MV-4-11 (cell line): Measurements from ENCODE around the gene ARF3.

Experiments
- DNase-seq: peaks from one replicate; lab custom pipeline; 2025; lab: John Stamatoyannopoulos, UW

ARF3 gene

DNA sequence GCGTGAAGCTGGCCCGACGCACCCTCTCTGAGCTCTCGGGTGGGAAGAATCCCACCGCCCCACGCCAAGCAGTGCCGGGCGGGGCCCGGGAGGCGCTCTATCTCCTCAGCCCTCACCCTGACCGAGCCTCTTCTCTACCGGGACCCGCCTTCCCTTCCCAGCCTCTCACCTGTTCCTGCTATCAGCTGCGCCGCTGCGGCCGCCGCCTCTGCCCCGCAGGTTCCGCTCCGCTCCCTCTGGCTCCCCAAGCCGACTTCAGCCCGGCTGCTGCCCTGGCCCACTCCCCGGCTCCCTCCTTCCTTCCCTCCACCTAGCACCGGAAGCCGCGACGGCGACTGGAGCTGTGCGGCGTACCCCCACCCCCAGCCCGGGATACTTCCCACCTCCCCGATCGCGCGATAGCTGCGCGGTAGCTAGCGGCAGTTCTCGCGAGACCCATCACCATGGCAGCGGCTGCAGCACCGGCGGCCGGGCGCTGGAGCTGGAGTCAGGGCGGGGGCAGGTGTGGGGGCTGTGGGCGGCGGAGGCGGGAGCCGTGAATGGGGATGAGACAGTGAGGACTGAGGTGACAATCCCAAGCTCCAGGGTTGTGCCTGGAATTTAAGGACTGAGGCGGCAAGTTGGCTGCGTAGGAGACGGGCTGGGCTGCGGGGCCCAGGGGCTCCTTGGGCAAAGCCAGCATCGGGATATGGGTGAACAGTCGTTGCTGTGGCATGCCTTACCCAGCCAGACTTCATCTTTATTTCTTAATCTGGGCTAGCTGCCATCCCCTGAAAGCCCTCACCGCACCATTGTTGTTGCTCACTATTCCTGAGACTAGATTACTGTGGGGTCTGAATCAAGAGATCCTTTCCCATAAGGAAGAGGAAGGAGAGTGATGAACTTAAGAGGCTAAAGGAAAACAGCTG, at the start of gene ARF3:
Gene ARF3 (minus strand): TSS at position 347 of the 908 bp plus-strand sequence. CDS start 16,392 bp downstream, outside the sequence.
- peak; percentile 80 for DNase-seq

GRCh38 chr12:49000346-49000745, 43.1 kb upstream of the ARF3 start:
- no peak for DNase-seq

DNA sequence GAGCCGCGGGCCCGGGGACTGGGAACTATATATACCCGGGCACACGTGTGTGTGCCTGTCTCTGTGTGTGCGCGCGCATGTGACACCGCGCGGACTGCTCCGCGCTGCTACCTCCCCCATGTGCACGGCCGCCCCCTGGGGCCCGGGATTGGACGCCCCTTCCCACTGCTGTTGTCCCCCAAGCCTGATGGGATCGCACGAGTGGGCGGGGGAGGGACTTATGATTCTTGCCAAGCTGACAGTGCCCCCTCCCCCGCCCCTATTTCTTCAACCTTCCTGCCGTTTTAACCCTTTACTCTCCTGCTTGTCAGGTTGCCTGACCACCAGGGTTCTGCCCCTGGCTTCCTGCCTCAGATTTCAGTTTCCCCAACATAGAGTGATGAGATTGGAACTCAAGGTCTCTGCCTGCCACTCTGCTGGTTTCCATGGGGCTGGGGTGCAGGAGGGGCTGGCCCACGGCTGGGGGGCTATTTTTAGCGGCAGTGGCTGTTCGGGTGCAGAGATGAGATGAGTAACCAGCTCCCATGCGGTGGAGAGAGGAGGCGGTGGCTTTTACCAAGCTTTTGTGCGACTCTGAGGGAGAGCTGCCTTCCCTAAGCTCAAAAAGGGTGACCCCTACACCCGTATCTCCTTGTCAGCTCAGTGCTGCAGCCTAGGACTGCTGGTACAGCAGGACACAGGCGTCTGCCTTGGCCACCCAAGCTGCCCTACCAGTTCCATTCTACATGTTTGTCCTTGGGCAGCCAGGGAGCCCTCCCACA, 42.3 kb upstream of the ARF3 start, which contains the start of gene DDN:
Gene DDN (minus strand): TSS at position 5 of the 761 bp plus-strand sequence. CDS start 88 bp downstream, outside the sequence.
- DNase-seq, result peak; percentile 67

DNA sequence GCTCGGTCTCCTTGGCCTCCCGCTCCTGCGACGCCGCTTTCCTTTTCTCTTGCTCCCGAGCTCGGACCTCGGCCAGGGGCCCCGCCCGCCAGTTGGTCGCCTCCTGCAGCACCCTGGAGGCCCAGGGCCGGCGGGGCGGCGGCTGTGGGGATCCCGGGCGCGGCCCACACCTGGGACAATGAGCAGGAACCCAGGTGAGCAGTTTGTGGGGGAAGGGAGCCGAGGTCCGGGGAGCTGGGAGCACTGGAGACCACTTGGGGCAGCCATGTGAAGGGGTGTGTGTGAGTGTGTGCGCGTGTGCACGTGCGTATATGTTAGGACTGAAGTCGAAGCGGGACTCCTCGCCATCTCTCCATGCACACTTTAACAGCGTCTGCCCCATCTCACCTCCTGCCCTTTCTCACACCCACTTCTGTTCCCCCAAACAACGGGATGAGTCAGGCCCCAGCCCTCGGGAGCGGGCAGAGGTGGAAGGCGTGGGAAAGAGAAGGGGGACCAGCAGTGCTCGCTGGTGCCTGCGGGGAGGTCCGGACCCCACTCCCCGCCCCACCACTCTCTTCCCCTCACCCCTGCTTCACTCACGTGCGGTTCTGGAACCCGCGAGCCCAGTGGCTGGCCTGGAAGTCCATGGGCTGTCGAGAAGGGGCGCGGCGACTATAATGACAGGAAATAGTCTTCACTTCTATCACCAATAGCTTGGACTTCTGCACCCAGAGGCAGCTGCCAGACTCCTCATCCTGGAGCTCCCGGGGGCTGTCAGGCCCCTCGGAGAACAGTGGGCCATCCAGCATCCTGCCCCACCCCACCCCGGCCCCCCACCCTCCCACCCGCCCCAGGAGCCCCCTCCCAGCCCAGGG, 41.4 kb upstream of the ARF3 start:
- no peak for DNase-seq

DNA sequence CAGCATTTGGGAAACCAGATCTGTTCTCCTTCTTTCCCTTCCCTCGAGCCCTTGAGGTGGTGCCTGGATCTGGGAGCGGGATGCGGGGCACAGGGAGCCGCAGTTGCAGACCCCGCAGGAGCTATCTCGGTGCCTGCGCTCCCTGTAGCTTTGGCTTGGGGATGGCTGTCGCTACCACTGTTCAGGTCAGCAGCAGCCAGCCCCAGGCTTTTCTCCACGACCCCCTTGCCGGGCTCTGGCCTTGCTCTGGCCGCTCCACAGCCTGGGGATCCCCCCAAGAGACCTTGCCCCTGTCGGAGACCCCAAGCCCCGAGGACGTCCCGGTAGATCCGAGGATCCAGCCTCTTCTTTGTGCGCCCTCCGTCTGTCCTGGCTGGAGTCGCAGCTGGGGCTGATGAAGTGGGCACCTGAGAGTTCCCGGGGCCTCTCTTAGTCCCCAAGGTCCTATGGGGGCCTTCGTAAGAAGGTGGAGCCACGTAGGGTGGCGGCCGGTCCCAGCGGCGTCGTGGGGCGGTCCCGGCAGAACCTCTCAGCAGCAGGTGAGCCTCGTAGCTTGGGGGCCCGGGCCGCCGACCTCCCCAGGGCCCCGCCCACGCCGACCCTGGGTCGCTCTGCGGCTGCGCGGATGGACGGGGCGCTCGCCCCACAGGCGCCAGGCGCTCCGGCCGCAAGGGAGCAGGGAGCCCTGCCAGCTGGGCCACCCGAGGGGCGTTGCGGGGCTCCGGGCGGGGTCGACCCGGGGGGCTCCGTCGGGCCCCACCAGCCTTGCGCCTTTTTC, 40.6 kb upstream of the ARF3 start:
- no peak for DNase-seq

DNA sequence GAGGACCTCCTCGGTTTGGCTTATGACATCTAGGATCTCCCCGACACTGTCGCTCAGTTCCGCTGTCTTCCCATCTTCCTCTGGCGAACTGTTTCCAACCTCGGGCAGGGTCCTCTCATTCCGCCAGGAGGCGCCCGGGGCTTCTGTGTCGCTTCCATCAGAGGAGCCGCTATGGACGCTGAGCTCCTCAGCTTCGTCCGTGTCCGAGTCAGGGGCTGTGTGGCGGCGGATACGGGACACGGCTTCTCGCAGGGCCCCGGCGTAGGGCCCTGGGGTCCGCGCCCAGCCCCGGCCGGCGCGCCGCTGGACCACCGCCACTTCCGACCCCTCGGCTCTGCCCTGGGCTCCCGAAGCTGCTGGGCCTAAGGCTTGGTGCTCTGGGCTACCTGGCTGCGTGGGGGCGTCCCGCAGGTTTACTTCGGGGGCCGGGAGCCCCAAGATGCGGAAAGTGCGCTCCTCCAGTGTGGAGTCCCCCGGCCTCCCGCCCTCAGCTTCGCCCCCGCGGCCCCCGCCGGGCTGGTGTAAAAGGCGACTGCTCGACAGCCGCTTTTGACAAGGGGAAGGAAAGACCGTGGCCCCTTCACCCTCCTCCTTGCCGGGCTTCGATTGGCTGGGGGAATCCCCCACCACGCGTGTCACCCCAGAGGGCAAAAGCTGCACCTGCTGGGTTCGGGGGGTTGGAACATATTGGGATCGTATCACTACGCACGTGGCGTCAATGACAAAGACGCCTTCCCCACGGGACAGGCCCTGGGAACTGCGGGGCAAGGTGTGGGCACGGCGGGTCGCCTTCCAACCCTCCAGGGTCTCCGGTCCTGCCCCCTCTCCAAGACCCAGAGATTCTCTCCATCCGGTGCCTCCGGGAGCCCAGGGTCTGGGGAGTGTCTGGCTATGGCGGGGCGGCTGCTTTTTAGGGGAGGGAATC, 39.8 kb upstream of the ARF3 start:
- DNase-seq, result peak; percentile 76

- DNase-seq, result peak; percentile 51
Measured at GRCh38 chr12:48995086-48995879, 38.0 kb upstream of the ARF3 start.

- no peak for DNase-seq
Measured at GRCh38 chr12:48994224-48995085, 37.2 kb upstream of the ARF3 start.

DNA sequence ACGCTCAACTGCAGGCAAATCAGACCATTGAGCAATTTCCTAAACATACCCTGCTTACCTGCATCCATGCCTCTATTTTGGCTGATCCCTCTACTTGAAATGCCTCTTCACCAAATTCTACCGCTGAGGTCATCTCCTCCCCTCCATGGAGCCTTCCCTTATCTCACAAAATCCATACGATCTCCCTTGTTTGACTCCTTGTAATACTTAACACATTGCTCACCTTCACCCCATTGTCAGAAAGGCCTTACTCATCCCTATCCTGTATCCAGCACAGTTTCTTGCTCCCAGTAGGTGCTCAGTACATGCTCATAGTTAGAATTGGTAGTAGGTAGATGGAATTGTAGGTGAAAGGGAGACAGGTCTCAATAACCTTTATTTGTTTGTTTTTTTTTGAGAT, 36.5 kb upstream of the ARF3 start:
- DNase-seq, result no peak

- peak; percentile 16 for DNase-seq
Measured at GRCh38 chr12:48991247-48992050, 34.2 kb upstream of the ARF3 start.

DNA sequence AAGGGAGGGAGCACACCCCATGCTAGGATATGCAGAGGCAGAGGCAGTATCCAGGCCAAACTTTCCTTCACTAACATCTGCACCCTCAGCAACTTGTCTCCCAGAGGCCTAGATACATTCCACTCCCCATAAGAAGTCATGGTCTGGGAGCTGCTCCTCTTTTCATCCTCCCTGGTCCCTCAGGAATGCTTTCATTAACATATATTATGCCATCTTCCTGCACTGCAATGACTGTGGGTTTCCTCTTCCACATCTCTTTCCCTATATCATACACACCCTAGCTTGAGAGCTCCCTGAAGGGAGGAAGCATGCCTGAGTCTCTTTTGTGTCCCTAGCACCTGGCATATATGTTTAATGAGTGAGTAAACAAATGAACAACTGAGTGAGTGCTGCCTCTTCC, 33.3 kb upstream of the ARF3 start:
- no peak for DNase-seq

- DNase-seq, result peak; percentile 43
Measured at GRCh38 chr12:48988030-48988649, 30.9 kb upstream of the ARF3 start.

DNA sequence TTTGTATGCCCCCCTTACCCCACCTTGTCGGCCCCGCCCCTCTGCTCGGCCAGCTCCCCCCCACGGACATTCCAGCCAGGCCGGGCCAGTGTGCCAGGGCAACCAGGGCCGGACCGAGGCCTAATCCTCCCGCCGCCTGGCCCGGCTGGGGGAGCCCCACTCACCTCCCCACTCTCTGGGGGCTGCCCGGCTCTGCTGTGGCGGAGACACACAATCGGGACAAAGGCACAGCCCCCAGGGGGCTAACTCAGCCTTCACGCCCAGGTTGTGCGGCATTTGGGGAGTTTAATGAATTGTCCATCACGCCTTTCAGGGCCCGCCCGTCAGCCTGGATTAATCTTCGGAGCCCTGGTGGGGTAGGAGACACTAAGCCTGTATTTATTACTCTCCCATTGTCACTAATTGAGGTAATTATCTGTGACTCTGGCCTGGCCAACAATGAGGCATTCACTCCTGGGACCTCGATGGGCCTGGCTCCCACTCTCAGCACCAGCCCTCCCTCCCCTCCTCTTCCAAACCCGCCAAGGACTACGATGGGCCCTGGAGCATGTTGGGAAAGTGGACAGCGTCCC, 29.5 kb upstream of the ARF3 start:
- DNase-seq, result no peak

GRCh38 chr12:48985901-48986300, 28.6 kb upstream of the ARF3 start:
- no peak for DNase-seq

DNA sequence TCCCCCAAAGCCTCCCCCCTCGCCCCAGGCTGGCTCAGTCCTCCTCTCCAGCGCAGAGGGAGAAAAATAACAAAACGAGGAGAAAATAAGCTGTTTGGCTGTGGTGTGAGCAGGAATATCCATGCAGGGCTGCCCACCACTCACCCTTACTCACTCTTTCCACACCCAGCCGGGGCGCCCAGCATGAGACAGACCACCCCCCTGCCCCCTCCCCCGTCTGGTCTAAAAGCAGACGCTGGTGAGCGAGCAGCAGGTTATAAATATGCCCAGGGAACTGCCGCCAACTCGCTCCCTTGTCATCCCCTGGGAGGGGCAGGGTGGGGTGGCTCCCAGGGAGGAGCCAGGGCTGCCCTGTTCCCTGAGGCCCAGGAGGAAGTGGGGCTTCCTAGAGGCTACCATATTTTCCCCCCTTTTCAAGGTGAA, 28.2 kb upstream of the ARF3 start:
- no peak for DNase-seq

- DNase-seq, result peak; percentile 32
Measured at GRCh38 chr12:48982397-48983080, 25.3 kb upstream of the ARF3 start.
